CD4-positive, alpha-beta T cell treated with Interferon alpha-2 for 1 hour (primary cell): ENCODE results near the gene ISLR.
"Not testable (repeated sequence)": the region's sequence is repeated elsewhere in the genome, so short reads cannot be mapped to it uniquely, and the experiment has no call there.

Experiments
- DNase-seq, 2 donors: peaks; one replicate each; pipeline ENCODE4 v3.0.0-alpha.2; 2020 to 2022

ISLR gene

GRCh38 chr15:74138642-74139041, 34.9 kb upstream of the ISLR start:
- DNase-seq = no peak

GRCh38 chr15:74141591-74141990, 31.9 kb upstream of the ISLR start:
- DNase-seq = no peak

- DNase-seq = no peak
These were observed 29.2 kb upstream of the ISLR start for GRCh38 chr15:74144153-74144775.

- DNase-seq = no peak
These were observed 27.2 kb upstream of the ISLR start for GRCh38 chr15:74146277-74146800.

GRCh38 chr15:74147051-74147450, 26.5 kb upstream of the ISLR start:
- no peak for DNase-seq

- no peak for DNase-seq
These were observed 17.6 kb upstream of the ISLR start for GRCh38 chr15:74155766-74156417.

GRCh38 chr15:74156678-74157411, 16.7 kb upstream of the ISLR start:
- DNase-seq = no peak

- DNase-seq = no peak
These were observed 15.4 kb upstream of the ISLR start for GRCh38 chr15:74157868-74158827.

GRCh38 chr15:74158855-74159650, 14.5 kb upstream of the ISLR start:
- no peak for DNase-seq

- DNase-seq = no peak
These were observed 13.7 kb upstream of the ISLR start for GRCh38 chr15:74159773-74160172.

GRCh38 chr15:74160390-74160789, 13.1 kb upstream of the ISLR start:
- not testable (repeated sequence) for DNase-seq

GRCh38 chr15:74162195-74162536, 11.3 kb upstream of the ISLR start:
- DNase-seq = not testable (repeated sequence)

GRCh38 chr15:74165461-74165860, 8.0 kb upstream of the ISLR start:
- no peak for DNase-seq

GRCh38 chr15:74167891-74168331, 5.6 kb upstream of the ISLR start:
- no peak for DNase-seq

GRCh38 chr15:74168711-74169126, 4.8 kb upstream of the ISLR start:
- no peak for DNase-seq

- DNase-seq = no peak
These were observed 3.3 kb upstream of the ISLR start for GRCh38 chr15:74170071-74170844.

- no peak for DNase-seq
These were observed 2.5 kb upstream of the ISLR start for GRCh38 chr15:74170875-74171578.

GRCh38 chr15:74171965-74172541, 1.5 kb upstream of the ISLR start:
- DNase-seq = no peak

- no peak for DNase-seq
These were observed 670 bp upstream of the ISLR start for GRCh38 chr15:74172701-74173379.
